Stomach (tissue), 9 donors: ENCODE data around the gene SLC37A1. TPM values are rescaled to one million over a fixed set of nuclear protein-coding genes. Genes with fewer than 3 reads are reported as not detected.
A peak's percentile ranks its signal among the peaks of the same experiment; 100 is the strongest.

Experiments
- DNase-seq, 2 donors: peaks; one replicate each; pipeline versions ENCODE4 v3.0.0 to v3.0.0-alpha.2; 2013 to 2019
- H3K27ac ChIP-seq, 5 donors: fragments of 200-600 bp in 4 of 5; sonication (generic) in 4 of 5; one replicate each; pipeline ENCODE4 v1.5.1; 2013 to 2019; ENCODE audit warnings: mild to moderate bottlenecking in 1 of 5, moderate library complexity in 1 of 5
- H3K27me3 ChIP-seq, 3 donors: fragments of 200-600 bp; sonication (generic); one replicate each; pipeline ENCODE4 v1.5.1; 2017 to 2019; ENCODE audit warnings: mixed run types in 1 of 3
- H3K36me3 ChIP-seq, 4 donors: fragments of 200-600 bp; sonication (generic); 1 replicate in 3 of 4; 2 replicates in 1 of 4; pipeline ENCODE4 v1.5.1; 2016 to 2019
- H3K4me1 ChIP-seq, 4 donors: fragments of 200-600 bp; sonication (generic); one replicate each; pipeline ENCODE4 v1.5.1; 2016 to 2019
- H3K4me3 ChIP-seq, 4 donors: fragments of 200-600 bp; sonication (generic) in 3 of 4; one replicate each; pipeline ENCODE4 v1.5.1; 2016 to 2019; ENCODE audit warnings: mild to moderate bottlenecking in 1 of 4
- H3K9me3 ChIP-seq, 4 donors: fragments of 200-600 bp; sonication (generic); one replicate each; pipeline ENCODE4 v1.5.1; 2016 to 2019
- EP300 ChIP-seq: sonication (generic); formaldehyde crosslinking; IDR thresholded peaks from one replicate; pipeline ENCODE4 v1.6.1; 2017; ENCODE audit warnings: antibody characterized with exemption
- POLR2A ChIP-seq, 4 donors: fragments of 450-650 bp; IDR thresholded peaks; one replicate each; pipeline ENCODE4 v1.6.1; 2016; ENCODE audit warnings: antibody characterized with exemption in 4 of 4, control low read depth in 2 of 4, mild to moderate bottlenecking in 1 of 4, moderate library complexity in 1 of 4
- POLR2AphosphoS5 ChIP-seq, 3 donors: sonication (generic); formaldehyde crosslinking; IDR thresholded peaks; one replicate each; pipeline ENCODE4 v1.6.1; 2016; ENCODE audit warnings: antibody characterized with exemption in 3 of 3
- WGBS, 5 donors: extraction: QIAGEN DNeasy Blood & Tissue Kit in 3 of 5; methylation state at CpG; one replicate each; pipeline versions ENCODE4 v1.1.5 to v1.1.7; 2013 to 2018; 5-methylcytosine and 5-hydroxymethylcytosine counted together
- intact Hi-C: fragments of 100-400 bp; cut with DNase I; formaldehyde crosslinking; loops from one replicate; pipeline ENCODE4 v1.15.1; 2023; ENCODE audit warnings: low total_unique reads
- polyA plus RNA-seq, 3 donors: library from polyadenylated mRNA; stranded (reverse); fragments of 200-250 nt; gene quantifications; one replicate each; pipeline ENCODE4 v1.2.3, GENCODE V29; 2013
- total RNA-seq, 5 donors: library from RNA; depleted of rRNA; stranded (reverse); fragments of >200 nt; gene quantifications; one replicate each; pipeline versions ENCODE4 v1.1.0 to v1.2.3, GENCODE V29; 2014 to 2016
- TF ChIP-seq, protein P1 (sequence below), 7 experiments: fragments of 450-650 bp in 4 of 7; fragments of 200-600 bp in 3 of 7; sonication (generic) in 3 of 7; IDR thresholded peaks; one replicate each; pipeline ENCODE4 v1.5.1; 2016 to 2019; ENCODE audit warnings: antibody characterized with exemption in 7 of 7, control low read depth in 2 of 7, mild to moderate bottlenecking in 1 of 7
- donor health status: healthy with polysubstance abuse.
- donor health status: Bipolar disorder and iron deficiency.
- donor health status: healthy.

Gene SLC37A1
- total and polyA plus RNA-seq, 8 donors, result 9.8 to 72.9 (median 18.1) TPM

DNA sequence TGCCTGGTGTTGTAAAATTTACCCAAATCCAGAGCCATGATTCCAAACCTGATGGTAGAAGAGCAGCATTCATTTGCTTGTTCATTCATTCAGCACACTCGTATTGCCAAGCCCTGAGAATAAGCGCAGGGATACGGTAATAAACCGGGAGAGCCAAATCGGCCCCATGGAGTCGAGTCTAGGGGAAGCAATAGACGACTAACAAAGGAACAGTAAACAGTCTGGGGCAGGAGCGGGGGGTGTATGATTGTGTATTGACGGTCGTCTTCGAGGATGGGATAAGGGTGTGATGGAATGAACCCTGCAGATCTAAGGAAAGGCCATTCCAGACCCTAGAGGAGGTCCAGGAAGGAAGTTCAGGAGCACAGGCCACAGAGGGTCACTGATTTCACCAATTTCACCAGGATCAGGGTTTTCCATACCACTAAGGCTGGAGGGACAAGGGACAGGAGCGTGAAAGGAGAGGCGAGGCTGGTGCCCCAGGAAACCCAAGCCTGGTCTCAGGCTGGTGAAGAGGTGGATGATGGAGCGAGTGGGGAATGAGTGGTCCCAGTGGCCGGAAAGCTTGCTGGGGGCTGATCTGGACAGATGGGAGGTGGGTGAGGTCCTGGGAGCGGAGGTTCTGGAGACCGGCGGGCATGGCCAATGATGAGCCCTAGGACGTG is 78.6 kb downstream of the SLC37A1 start:
- H3K27me3 ChIP-seq, result peaks cover 0 to 22% (median 0%) of the 10 kb centered on the region in 3 donors
- no peaks in the 10 kb centered on the region for H3K36me3 ChIP-seq
- no peak overlapping the region for H3K27ac ChIP-seq
- no peak for DNase-seq
- intact Hi-C loops, result loop anchor here (10.0 kb wide), 2 partner anchors 63 to 223 kb away; partner anchors contain the start of gene PDE9A
- H3K9me3 ChIP-seq, result no peaks in the 10 kb centered on the region
- TF ChIP-seq EP300 (no peak), POLR2AphosphoS5 (IDR thresholded peaks at IDR 0.05) (no peak), POLR2A (IDR thresholded peaks at IDR 0.05) (no peak)
- no peak overlapping the region for H3K4me3 ChIP-seq
- peaks cover 8 to 12% (median 12%) of the 10 kb centered on the region in 4 donors for H3K4me1 ChIP-seq
- 92 to 96% (median 92%) methylated on average over 19 of the region's 19 CpGs for WGBS, 5 donors

DNA sequence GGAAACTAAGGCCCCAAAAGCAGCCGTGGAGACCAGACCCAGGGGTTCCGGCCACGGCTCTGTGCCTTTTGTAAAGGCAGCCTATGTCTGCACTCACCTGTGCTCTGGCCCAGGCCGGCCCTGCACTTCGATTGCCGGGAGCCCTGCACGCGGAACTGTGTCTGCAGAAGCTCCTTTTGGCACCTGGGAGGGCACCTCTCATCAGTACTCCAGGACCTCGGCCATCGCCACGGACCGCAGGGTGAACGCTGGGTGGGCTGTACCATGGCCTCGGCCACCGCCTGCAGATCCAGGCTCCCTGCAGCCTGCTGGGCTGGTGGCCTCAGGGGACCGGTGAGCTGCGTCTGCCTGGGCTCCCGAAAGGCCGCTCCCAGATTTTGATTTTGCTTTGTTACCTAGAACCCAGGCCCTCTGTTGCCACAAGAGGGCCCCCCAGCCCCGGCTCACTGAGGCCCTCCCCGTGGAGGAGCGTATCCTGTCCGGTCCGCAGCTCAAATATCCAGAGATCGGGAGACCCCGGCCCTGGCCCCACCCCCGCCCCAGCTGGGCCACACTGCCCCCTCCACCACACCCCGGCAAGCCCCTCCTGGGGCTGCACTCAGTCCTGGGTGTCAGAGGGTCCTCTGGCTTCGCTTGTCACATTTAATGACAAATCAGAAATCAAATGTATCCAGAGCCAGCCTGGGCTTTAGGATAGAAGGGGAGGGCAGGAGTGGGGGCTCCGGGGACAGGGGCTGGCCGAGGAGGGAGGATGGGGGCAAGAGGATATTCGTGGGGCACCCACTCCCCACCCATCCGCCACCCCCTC is 79.6 kb downstream of the SLC37A1 start:
- WGBS, 5 donors, result 22 to 29% (median 24%) methylated on average over 18 to 33 of the region's 33 CpGs
- intact Hi-C loops, result loop anchor here (10.0 kb wide), 2 partner anchors 62 to 222 kb away; partner anchors contain the start of gene PDE9A
- no peaks in the 10 kb centered on the region for H3K36me3 ChIP-seq
- H3K9me3 ChIP-seq, result peaks cover 0 to 5% (median 0%) of the 10 kb centered on the region in 4 donors
- no peak for TF ChIP-seq POLR2AphosphoS5 (IDR thresholded peaks at IDR 0.05)
- TF ChIP-seq, protein P1, sequence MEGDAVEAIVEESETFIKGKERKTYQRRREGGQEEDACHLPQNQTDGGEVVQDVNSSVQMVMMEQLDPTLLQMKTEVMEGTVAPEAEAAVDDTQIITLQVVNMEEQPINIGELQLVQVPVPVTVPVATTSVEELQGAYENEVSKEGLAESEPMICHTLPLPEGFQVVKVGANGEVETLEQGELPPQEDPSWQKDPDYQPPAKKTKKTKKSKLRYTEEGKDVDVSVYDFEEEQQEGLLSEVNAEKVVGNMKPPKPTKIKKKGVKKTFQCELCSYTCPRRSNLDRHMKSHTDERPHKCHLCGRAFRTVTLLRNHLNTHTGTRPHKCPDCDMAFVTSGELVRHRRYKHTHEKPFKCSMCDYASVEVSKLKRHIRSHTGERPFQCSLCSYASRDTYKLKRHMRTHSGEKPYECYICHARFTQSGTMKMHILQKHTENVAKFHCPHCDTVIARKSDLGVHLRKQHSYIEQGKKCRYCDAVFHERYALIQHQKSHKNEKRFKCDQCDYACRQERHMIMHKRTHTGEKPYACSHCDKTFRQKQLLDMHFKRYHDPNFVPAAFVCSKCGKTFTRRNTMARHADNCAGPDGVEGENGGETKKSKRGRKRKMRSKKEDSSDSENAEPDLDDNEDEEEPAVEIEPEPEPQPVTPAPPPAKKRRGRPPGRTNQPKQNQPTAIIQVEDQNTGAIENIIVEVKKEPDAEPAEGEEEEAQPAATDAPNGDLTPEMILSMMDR (IDR thresholded peaks at IDR 0.05), result peak in 5 of 7 experiments; percentile 30 to 71 (median 57)
- H3K4me3 ChIP-seq, result peak overlapping the region in 2 of 4 donors; percentile 20 to 24
- H3K4me1 ChIP-seq, result peaks cover 8 to 12% (median 12%) of the 10 kb centered on the region in 4 donors
- H3K27ac ChIP-seq, result peak overlapping the region in 1 of 5 donors; percentile 29
- DNase-seq, result peak; percentile 78 to 90
- peaks cover 0 to 22% (median 0%) of the 10 kb centered on the region in 3 donors for H3K27me3 ChIP-seq

DNA sequence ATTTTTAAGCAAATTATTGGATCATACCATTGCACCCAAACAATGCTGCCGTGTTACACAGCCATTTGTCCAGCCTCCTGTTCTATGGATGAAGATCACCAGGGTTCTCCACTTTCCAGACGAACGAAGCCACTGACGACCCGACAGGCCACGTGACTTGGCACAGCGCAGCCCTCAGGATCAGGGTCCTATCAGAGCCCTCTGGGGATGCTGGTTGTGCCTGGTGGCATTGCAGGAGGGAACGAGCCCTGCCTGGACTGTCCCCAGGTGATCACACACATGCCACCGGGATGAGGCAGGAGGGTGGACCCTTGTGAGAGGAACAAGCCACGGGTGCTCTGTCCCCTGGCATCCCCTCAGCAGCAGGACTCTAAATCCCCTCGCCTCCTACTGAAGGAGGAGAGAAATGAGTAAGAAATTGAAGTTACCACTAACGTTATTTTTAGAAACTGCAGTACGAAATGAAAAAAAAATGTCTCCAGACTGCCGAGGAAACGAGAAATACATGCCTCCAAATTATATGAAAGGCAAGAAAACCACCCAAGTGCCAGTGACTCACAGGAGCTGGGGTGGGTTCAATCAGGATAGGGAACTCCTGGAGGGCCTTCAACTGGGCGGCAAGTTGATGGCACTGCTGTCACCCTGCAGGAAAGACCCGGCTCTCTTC is 81.1 kb downstream of the SLC37A1 start:
- Histone ChIP-seq H3K4me3 (no peak overlapping the region), H3K4me1 (peaks cover 8 to 12% (median 12%) of the 10 kb centered on the region in 4 donors), H3K27me3 (peaks cover 0 to 22% (median 0%) of the 10 kb centered on the region in 3 donors), H3K9me3 (peaks cover 0 to 5% (median 0%) of the 10 kb centered on the region in 4 donors), H3K36me3 (no peaks in the 10 kb centered on the region), H3K27ac (no peak overlapping the region)
- WGBS, 5 donors, result 65 to 81% (median 76%) methylated on average over 12 to 17 of the region's 17 CpGs
- DNase-seq, result no peak
- TF ChIP-seq POLR2A (IDR thresholded peaks at IDR 0.05) (no peak), POLR2AphosphoS5 (IDR thresholded peaks at IDR 0.05) (no peak), EP300 (no peak)
- TF ChIP-seq, protein P1 (IDR thresholded peaks at IDR 0.05), result no peak
- intact Hi-C loops, result loop anchor here (10.0 kb wide), 2 partner anchors 60 to 220 kb away; partner anchors contain the start of gene PDE9A

DNA sequence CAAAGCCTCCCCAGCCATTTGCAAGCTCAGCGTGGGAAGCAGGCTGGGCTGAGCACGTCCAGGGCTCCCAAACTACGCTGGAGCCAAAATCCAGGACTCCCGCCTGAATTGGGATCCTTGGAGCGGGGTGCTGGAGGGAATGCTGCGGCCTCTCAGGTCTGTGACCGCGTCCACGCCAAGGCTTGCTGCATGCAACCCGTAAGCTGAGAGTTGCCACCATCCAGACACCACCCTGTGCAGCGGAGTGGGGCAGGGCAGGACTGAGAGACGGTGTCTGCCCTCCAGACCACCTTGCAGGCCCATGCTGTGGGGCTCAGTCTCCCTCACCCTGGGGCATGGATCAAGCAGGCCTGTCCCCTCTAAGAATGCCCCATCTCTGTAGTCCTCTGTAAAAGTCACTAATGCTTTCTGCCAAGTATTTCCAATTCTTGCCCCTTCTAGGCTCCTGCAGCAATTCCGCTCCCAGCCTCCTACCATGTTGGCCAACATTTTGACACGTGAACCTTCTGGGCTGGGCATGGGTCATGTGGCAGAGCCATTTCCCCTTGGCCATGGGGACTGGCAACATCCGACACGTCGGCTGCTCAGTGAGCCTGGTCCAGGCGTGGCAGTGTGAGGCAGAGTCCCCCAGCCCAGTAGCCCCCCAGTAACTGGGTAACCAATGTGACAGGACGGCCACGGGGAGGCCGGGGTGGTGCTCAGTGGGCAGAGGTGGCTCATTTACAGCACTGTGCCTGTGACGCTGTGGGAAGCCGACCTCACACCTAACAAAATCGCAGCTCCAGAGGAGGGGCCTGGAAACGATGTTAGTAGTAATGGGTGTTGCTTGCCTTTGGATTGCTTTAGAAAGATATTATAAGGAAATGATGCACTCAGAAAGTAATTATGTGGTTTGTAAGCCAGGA is 81.9 kb downstream of the SLC37A1 start:
- Histone ChIP-seq H3K27me3 (peaks cover 0 to 22% (median 0%) of the 10 kb centered on the region in 3 donors), H3K4me1 (peaks cover 8 to 12% (median 12%) of the 10 kb centered on the region in 4 donors), H3K9me3 (peaks cover 0 to 5% (median 0%) of the 10 kb centered on the region in 4 donors), H3K4me3 (no peak overlapping the region), H3K36me3 (no peaks in the 10 kb centered on the region), H3K27ac (no peak overlapping the region)
- TF ChIP-seq POLR2AphosphoS5 (IDR thresholded peaks at IDR 0.05) (no peak), POLR2A (IDR thresholded peaks at IDR 0.05) (no peak), EP300 (no peak)
- TF ChIP-seq, protein P1 (IDR thresholded peaks at IDR 0.05), result no peak
- intact Hi-C loops, result loop anchor here (10.0 kb wide), 2 partner anchors 59 to 219 kb away; partner anchors contain the start of gene PDE9A
- no peak for DNase-seq
- 78 to 93% (median 91%) methylated on average over 18 to 25 of the region's 25 CpGs for WGBS, 5 donors
